Activated CD4-positive, alpha-beta T cell treated with anti-CD3 and anti-CD28 coated beads for 36 hours (primary cell): Measurements from ENCODE around the gene EVC2. TPM values are rescaled to one million over a fixed set of nuclear protein-coding genes. Genes with fewer than 3 reads are reported as not detected.

Source experiments
- ATAC-seq: fragments of 200-7000 bp; cut with Tn5 transposase; one replicate; pipeline ENCODE4 v1.10.0; 2021; ENCODE audit warnings: mild to moderate bottlenecking, moderate library complexity
- CTCF ChIA-PET: fragments of 350-600 bp; sonication (Branson Sonifier 250); formaldehyde crosslinking; loops from one replicate; lab custom pipeline; 2021; ENCODE audit warnings: antibody characterized with exemption; lab: Charles Lee
- POLR2A ChIA-PET: fragments of 350-600 bp; sonication (Branson Sonifier 250); formaldehyde crosslinking; loops from one replicate; lab custom pipeline; 2021; ENCODE audit warnings: antibody characterized with exemption, inconsistent platforms; lab: Charles Lee
- DNase-seq: peaks from one replicate; pipeline ENCODE4 v3.0.0-alpha.2; 2020
- H3K27ac Mint-ChIP-seq: one replicate; pipeline ENCODE4 v1.8.0; 2021; ENCODE audit warnings: mixed read lengths
- H3K27me3 Mint-ChIP-seq: one replicate; pipeline ENCODE4 v1.8.0; 2021; ENCODE audit warnings: mixed read lengths
- H3K36me3 Mint-ChIP-seq: one replicate; pipeline ENCODE4 v1.8.0; 2021; ENCODE audit warnings: low read depth, mixed read lengths
- H3K4me1 Mint-ChIP-seq: one replicate; pipeline ENCODE4 v1.8.0; 2021; ENCODE audit warnings: mixed read lengths
- H3K4me3 Mint-ChIP-seq: one replicate; pipeline ENCODE4 v1.8.0; 2021; ENCODE audit warnings: mild to moderate bottlenecking, moderate library complexity, mixed read lengths
- H3K9me3 Mint-ChIP-seq: one replicate; pipeline ENCODE4 v1.8.0; 2021; ENCODE audit warnings: low read depth, mixed read lengths
- intact Hi-C, 2 experiments: fragments of 100-400 bp; cut with DNase I in 1 of 2; cut with micrococcal nuclease in 1 of 2; formaldehyde crosslinking; loops; one replicate each; pipeline versions ENCODE4 v1.14.2 to v1.15.1; 2022 to 2024; cut with DNase I, micrococcal nuclease
- total RNA-seq, 2 experiments: library from RNA; stranded (reverse); gene quantifications; one replicate each; pipeline ENCODE4 v1.2.3, GENCODE V29; 2021

EVC2 gene
- total RNA-seq, 2 experiments from 2014 or later = 0.48 to 0.65 TPM

DNA sequence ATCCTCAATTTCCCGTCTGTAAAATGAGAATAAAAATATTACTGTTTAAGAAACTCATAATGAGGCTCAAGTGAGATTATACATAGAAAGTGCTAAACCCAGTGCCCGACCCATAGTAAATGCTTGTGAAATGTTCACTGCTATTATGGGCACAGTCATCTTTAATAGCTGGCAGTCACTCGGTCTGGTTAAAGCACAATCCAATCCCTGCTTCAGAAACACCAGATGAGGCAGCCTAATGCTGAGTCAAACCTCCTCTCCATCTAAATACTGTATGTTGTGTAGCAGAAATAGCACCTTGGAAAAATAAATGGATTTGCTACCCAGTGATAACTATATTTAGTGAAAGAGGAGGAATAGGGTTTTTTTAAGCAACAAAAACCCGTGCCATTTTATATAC, 14.5 kb downstream of the EVC2 start:
- POLR2A ChIA-PET = no interaction called here
- Mint-ChIP-seq H3K4me3 (no peak overlapping the region), H3K9me3 (no peaks in the 10 kb centered on the region), H3K27ac (no peak overlapping the region), H3K36me3 (no peaks in the 10 kb centered on the region), H3K27me3 (no peaks in the 10 kb centered on the region), H3K4me1 (no peaks in the 10 kb centered on the region)
- no peak for DNase-seq
- CTCF ChIA-PET = no interaction called here
- no peak for ATAC-seq
- intact Hi-C loops = no loop called here

DNA sequence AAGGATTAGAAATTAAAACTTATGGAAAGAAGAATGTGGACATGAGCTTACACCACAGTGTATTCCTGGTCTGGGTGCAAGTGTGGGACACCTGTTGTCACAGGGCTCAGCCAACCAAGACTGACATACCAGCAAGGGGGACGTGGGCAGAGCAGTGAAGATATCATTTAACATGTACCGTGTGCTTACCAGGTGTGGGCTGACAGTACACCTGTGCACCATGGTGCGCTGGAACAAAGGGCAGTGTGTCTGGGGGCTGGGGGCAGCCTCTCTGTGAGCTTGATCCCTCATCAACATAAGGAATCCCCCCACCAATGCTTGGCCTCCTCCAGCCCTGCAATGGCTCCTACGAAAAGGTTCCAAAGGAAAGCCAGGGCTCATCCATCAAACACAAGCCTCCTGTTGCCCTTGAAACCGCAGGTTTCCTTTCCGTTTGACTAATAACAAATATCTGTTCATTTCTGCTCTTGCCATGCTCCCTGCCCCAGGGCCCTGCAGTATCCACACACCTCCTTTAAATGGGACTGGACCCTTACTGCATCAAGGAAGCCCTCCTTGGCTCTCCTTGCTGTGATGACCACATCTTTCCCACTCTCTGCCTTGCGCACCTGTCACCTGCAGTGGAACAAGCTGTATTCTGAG, 16.7 kb downstream of the EVC2 start:
- Mint-ChIP-seq H3K27me3 (no peaks in the 10 kb centered on the region), H3K9me3 (no peaks in the 10 kb centered on the region), H3K27ac (no peak overlapping the region), H3K4me3 (no peak overlapping the region), H3K4me1 (no peaks in the 10 kb centered on the region), H3K36me3 (no peaks in the 10 kb centered on the region)
- CTCF ChIA-PET = no interaction called here
- POLR2A ChIA-PET = no interaction called here
- DNase-seq (no peak), ATAC-seq (no peak)
- intact Hi-C loops = no loop called here

DNA sequence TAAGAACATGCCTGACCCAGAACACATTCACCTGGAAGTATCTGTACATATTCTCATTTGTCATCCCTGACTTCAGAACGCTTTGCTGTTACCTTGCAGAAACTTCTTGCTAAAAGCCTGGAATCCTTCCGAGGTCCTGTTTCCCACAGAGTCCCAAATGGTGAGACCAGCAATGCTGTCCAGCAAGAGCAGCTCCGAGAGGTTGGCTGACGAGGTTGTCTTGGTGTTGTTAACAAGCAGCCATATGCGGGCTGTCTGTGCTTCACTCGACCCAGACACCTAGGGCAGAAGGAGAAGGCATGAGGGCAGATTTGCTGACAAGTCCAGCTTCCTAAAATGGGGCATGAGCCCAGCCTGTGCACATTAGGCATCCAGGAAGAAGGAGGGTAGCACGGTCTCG, 19.3 kb downstream of the EVC2 start:
- no peaks in the 10 kb centered on the region for H3K4me1 Mint-ChIP-seq

DNA sequence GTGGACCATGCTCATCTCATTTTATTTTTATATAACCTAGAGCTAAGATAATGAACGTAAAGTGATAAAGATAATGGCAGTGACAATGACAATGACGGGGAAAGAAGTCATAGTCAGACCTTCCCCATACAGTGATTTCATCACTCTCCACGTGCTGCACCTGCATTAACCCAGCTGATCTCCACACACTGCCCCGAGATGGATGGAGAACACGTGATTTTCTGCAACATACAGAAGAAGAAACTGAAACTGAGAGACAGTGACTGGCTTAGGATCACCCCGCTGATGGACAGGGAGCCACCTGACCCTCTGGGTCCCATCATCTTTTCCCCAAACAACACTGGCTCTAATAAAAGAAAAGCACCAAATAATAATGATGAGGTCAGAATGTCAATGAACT, 22.0 kb downstream of the EVC2 start:
- H3K9me3 Mint-ChIP-seq = no peaks in the 10 kb centered on the region
- DNase-seq = no peak
- no peaks in the 10 kb centered on the region for H3K4me1 Mint-ChIP-seq
- no peak for ATAC-seq
- POLR2A ChIA-PET = no interaction called here
- no peak overlapping the region for H3K27ac Mint-ChIP-seq
- no peaks in the 10 kb centered on the region for H3K27me3 Mint-ChIP-seq
- H3K4me3 Mint-ChIP-seq = no peak overlapping the region
- H3K36me3 Mint-ChIP-seq = no peaks in the 10 kb centered on the region
- CTCF ChIA-PET = no interaction called here
- intact Hi-C loops = no loop called here

More for the DNA sequence above, 19.3 kb downstream of the EVC2 start:
- ChIA-PET POLR2A (no interaction called here), CTCF (no interaction called here)
- DNase-seq = no peak
- ATAC-seq = no peak
- intact Hi-C loops = no loop called here
- Mint-ChIP-seq H3K9me3 (no peaks in the 10 kb centered on the region), H3K27me3 (no peaks in the 10 kb centered on the region), H3K4me3 (no peak overlapping the region), H3K27ac (no peak overlapping the region), H3K36me3 (no peaks in the 10 kb centered on the region)

DNA sequence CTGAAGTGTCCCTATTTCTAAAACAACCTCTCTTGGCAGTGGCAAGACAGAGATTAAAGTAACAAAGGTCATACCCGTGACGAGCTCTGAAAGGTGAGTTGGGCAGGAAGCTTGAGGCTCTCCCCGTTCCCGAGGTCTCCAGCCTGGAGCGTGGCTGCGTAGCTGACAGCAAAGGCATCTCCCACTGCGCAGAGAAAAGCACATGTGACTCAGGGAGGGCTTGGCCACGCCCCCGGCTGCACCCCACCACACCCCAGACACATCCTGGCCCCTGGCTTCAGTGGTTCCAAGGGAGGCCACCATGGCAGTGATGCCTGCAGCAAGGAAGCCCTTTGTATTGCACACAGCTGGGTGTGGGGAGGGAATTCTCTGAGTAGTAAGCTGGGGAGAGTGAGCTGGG, 23.1 kb downstream of the EVC2 start:
- POLR2A ChIA-PET = no interaction called here
- H3K4me3 Mint-ChIP-seq = no peak overlapping the region
- intact Hi-C loops = no loop called here

DNA sequence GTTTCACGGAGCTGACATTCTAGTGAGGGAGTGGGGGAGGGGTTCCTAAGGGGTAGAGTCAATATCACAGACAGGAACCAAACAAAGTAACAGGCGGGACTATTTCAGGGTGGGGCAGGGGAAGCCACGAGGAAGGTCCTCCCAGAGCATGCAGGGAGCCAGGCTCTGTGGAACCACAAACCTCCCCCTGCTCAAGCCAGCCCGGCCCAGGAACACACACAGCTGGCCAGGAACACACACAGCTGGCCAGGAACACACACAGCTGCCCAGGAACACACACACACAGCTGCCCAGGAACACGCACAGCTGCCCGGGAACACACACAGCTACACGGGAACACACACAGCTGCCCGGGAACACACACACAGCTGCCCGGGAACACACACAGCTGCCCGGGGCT, 24.8 kb downstream of the EVC2 start:
- ATAC-seq (no peak), DNase-seq (no peak)
- Mint-ChIP-seq H3K36me3 (no peaks in the 10 kb centered on the region), H3K4me3 (no peak overlapping the region), H3K9me3 (no peaks in the 10 kb centered on the region), H3K27ac (no peak overlapping the region), H3K27me3 (no peaks in the 10 kb centered on the region), H3K4me1 (no peaks in the 10 kb centered on the region)
- intact Hi-C loops = no loop called here
- POLR2A ChIA-PET = no interaction called here
- CTCF ChIA-PET = no interaction called here

More for the DNA sequence above, 23.1 kb downstream of the EVC2 start:
- Mint-ChIP-seq H3K9me3 (no peaks in the 10 kb centered on the region), H3K27me3 (no peaks in the 10 kb centered on the region), H3K4me1 (no peaks in the 10 kb centered on the region), H3K27ac (no peak overlapping the region), H3K36me3 (no peaks in the 10 kb centered on the region)
- CTCF ChIA-PET = no interaction called here
- no peak for DNase-seq
- no peak for ATAC-seq

GRCh38 chr4:5678977-5679376, 29.4 kb downstream of the EVC2 start:
- no peaks in the 10 kb centered on the region for H3K27me3 Mint-ChIP-seq
- DNase-seq (no peak), ATAC-seq (no peak)
- no peak overlapping the region for H3K27ac Mint-ChIP-seq
- ChIA-PET POLR2A (no interaction called here), CTCF (no interaction called here)
- H3K4me3 Mint-ChIP-seq = no peak overlapping the region
- intact Hi-C loops = no loop called here
- H3K36me3 Mint-ChIP-seq = no peaks in the 10 kb centered on the region
- no peaks in the 10 kb centered on the region for H3K9me3 Mint-ChIP-seq
- no peaks in the 10 kb centered on the region for H3K4me1 Mint-ChIP-seq

- no peak for DNase-seq
- Mint-ChIP-seq H3K27ac (no peak overlapping the region), H3K27me3 (no peaks in the 10 kb centered on the region), H3K4me3 (no peak overlapping the region), H3K36me3 (no peaks in the 10 kb centered on the region), H3K9me3 (no peaks in the 10 kb centered on the region), H3K4me1 (no peaks in the 10 kb centered on the region)
- no peak for ATAC-seq
- intact Hi-C loops = no loop called here
- ChIA-PET CTCF (no interaction called here), POLR2A (no interaction called here)
Measured at GRCh38 chr4:5676763-5677162, 31.6 kb downstream of the EVC2 start.

- Mint-ChIP-seq H3K4me3 (no peak overlapping the region), H3K27me3 (peaks cover 2% of the 10 kb centered on the region), H3K9me3 (peaks cover 9% of the 10 kb centered on the region), H3K4me1 (no peaks in the 10 kb centered on the region), H3K27ac (no peak overlapping the region), H3K36me3 (peaks cover 4% of the 10 kb centered on the region)
- ChIA-PET CTCF (no interaction called here), POLR2A (no interaction called here)
- DNase-seq = no peak
- intact Hi-C loops = no loop called here
- ATAC-seq = no peak
Measured at GRCh38 chr4:5666741-5667140, 41.6 kb downstream of the EVC2 start.

DNA sequence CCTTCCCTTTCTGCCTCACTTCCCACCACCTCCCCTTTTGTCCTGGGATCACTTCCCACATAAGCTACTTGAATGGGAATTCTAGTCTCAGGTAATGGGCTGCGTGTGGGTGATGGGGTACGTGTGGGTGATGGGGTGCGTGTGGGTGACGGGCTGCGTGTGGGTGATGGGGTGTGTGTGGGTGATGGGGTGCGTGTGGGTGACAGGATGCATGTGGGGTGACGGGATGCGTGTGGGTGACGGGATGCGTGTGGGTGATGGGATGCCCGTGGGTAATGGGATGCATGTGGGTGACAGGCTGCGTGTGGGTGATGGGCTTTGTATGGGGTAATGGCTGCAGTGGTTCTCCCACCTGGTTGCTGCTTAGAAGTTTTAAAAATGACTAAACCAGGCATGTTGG, 43.6 kb downstream of the EVC2 start:
- Mint-ChIP-seq H3K4me1 (no peaks in the 10 kb centered on the region), H3K4me3 (no peak overlapping the region), H3K9me3 (peaks cover 10% of the 10 kb centered on the region), H3K27ac (no peak overlapping the region), H3K36me3 (peaks cover 4% of the 10 kb centered on the region), H3K27me3 (peaks cover 2% of the 10 kb centered on the region)
- DNase-seq = no peak
- ChIA-PET CTCF (interaction anchor here (0.8 kb wide), 1 partner anchor 250 kb away, joined by 3 read pairs; no protein-coding TSS in a partner anchor), POLR2A (no interaction called here)
- intact Hi-C loops = no loop called here
- ATAC-seq = no peak

- intact Hi-C loops = no loop called here
Measured at GRCh38 chr4:5662555-5662954, 45.8 kb downstream of the EVC2 start.

GRCh38 chr4:5661237-5661636, 47.1 kb downstream of the EVC2 start:
- DNase-seq (no peak), ATAC-seq (no peak)
- ChIA-PET CTCF (no interaction called here), POLR2A (no interaction called here)
- intact Hi-C loops = no loop called here
- H3K27me3 Mint-ChIP-seq = peaks cover 5% of the 10 kb centered on the region
- H3K4me1 Mint-ChIP-seq = no peaks in the 10 kb centered on the region
- peaks cover 4% of the 10 kb centered on the region for H3K36me3 Mint-ChIP-seq
- H3K27ac Mint-ChIP-seq = no peak overlapping the region
- peaks cover 10% of the 10 kb centered on the region for H3K9me3 Mint-ChIP-seq
- no peak overlapping the region for H3K4me3 Mint-ChIP-seq

More at GRCh38 chr4:5662555-5662954, 45.8 kb downstream of the EVC2 start:
- H3K4me1 Mint-ChIP-seq = no peaks in the 10 kb centered on the region
- ChIA-PET CTCF (interaction anchor here (0.8 kb wide), 1 partner anchor 46 kb away, joined by 3 read pairs; no protein-coding TSS in a partner anchor), POLR2A (no interaction called here)
- H3K36me3 Mint-ChIP-seq = peaks cover 4% of the 10 kb centered on the region
- peaks cover 10% of the 10 kb centered on the region for H3K9me3 Mint-ChIP-seq
- peaks cover 5% of the 10 kb centered on the region for H3K27me3 Mint-ChIP-seq
- ATAC-seq (no peak), DNase-seq (no peak)
- H3K4me3 Mint-ChIP-seq = no peak overlapping the region
- H3K27ac Mint-ChIP-seq = no peak overlapping the region
